OCI-M2 (cell line): ENCODE results near the gene CFAP74.

Experiments used
- DNase-seq: peaks from one replicate; lab custom pipeline; 2025; ENCODE audit not compliant: unreplicated experiment; lab: John Stamatoyannopoulos, UW

The CFAP74 gene

GRCh38 chr1:1917995-1918900, 85.3 kb downstream of the CFAP74 start:
- DNase-seq = no peak

GRCh38 chr1:1917304-1917976, 86.1 kb downstream of the CFAP74 start:
- DNase-seq = no peak

GRCh38 chr1:1916851-1917251, 86.7 kb downstream of the CFAP74 start:
- DNase-seq = no peak

GRCh38 chr1:1915911-1916840, 87.4 kb downstream of the CFAP74 start:
- no peak for DNase-seq

- no peak for DNase-seq
Observed at GRCh38 chr1:1914971-1915692, 88.5 kb downstream of the CFAP74 start, which contains the start of gene CALML6. CALML6 (plus strand) TSS chr1:1915260; CDS start chr1:1915281, 21 bp downstream.

GRCh38 chr1:1914101-1914970, 89.2 kb downstream of the CFAP74 start:
- no peak for DNase-seq

- no peak for DNase-seq
Observed at GRCh38 chr1:1911350-1912041, 92.1 kb downstream of the CFAP74 start.

GRCh38 chr1:1910651-1911331, 92.8 kb downstream of the CFAP74 start:
- DNase-seq = no peak

- DNase-seq = no peak
Observed at GRCh38 chr1:1910033-1910465, 93.5 kb downstream of the CFAP74 start.

GRCh38 chr1:1908506-1908791, 95.1 kb downstream of the CFAP74 start:
- DNase-seq = no peak

GRCh38 chr1:1907098-1907736, 96.4 kb downstream of the CFAP74 start:
- DNase-seq = no peak

- DNase-seq = no peak
Observed at GRCh38 chr1:1906185-1907097, 97.1 kb downstream of the CFAP74 start.

GRCh38 chr1:1903224-1903623, 100.4 kb downstream of the CFAP74 start:
- no peak for DNase-seq

GRCh38 chr1:1901641-1902294, 101.8 kb downstream of the CFAP74 start:
- no peak for DNase-seq

GRCh38 chr1:1900883-1901640, 102.5 kb downstream of the CFAP74 start:
- DNase-seq = no peak

GRCh38 chr1:1899967-1900327, 103.6 kb downstream of the CFAP74 start:
- no peak for DNase-seq
